PC-3 (cell line): ENCODE measurements around the gene CHM.

Experiments used
- EZH2 ChIP-seq: fragments of 300-600 bp; sonication (generic); IDR thresholded peaks from one replicate; pipeline ENCODE4 v1.6.1; 2017; ENCODE audit warnings: antibody characterized with exemption, mild to moderate bottlenecking, low read length; ENCODE audit not compliant: unreplicated experiment
- EZH2phosphoT487 ChIP-seq: fragments of 300-600 bp; sonication (generic); IDR thresholded peaks from 2 replicates; pipeline ENCODE4 v1.6.1; 2018; ENCODE audit warnings: mild to moderate bottlenecking, antibody characterized with exemption, low read length, borderline replicate concordance
- TF ChIP-seq, protein P1 (sequence below): fragments of 300-600 bp; sonication (generic); conservative IDR thresholded peaks from 2 replicates; pipeline ENCODE4 v1.5.1; 2017; ENCODE audit warnings: antibody characterized with exemption, low read depth, mild to moderate bottlenecking, low read length

DNA sequence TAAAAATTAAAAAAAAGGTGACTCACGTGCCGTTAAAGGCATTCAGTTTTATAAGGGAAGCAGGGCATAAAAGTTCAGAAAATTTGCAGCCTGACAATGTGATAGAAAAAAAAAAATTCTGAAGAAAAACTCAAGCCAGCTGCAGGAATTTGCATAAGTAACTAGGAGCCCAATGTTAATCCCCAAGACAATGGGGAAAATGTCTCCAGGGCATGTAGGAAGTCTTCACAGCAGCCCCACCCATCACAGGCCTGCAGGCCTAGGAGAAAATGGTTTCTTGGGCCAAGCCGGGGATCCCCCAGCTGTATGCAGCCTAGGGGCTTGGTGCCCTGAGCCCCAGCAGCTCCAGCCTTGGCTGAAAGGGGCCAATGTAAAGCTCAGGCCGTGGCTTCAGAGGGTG, 31.2 kb downstream of the CHM start:
- TF ChIP-seq, protein P1, sequence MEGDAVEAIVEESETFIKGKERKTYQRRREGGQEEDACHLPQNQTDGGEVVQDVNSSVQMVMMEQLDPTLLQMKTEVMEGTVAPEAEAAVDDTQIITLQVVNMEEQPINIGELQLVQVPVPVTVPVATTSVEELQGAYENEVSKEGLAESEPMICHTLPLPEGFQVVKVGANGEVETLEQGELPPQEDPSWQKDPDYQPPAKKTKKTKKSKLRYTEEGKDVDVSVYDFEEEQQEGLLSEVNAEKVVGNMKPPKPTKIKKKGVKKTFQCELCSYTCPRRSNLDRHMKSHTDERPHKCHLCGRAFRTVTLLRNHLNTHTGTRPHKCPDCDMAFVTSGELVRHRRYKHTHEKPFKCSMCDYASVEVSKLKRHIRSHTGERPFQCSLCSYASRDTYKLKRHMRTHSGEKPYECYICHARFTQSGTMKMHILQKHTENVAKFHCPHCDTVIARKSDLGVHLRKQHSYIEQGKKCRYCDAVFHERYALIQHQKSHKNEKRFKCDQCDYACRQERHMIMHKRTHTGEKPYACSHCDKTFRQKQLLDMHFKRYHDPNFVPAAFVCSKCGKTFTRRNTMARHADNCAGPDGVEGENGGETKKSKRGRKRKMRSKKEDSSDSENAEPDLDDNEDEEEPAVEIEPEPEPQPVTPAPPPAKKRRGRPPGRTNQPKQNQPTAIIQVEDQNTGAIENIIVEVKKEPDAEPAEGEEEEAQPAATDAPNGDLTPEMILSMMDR, result no peak
- TF ChIP-seq EZH2 (no peak), EZH2phosphoT487 (no peak)
